ENCODE data around the gene MIOX. TPM values are rescaled to one million over a fixed set of nuclear protein-coding genes. Genes with fewer than 3 reads are reported as not detected.
"Not testable (repeated sequence)": the region's sequence is repeated elsewhere in the genome, so short reads cannot be mapped to it uniquely, and the experiment has no call there.

Gene MIOX
- total RNA-seq, 1 donor from 2014 or later = not detected

DNA sequence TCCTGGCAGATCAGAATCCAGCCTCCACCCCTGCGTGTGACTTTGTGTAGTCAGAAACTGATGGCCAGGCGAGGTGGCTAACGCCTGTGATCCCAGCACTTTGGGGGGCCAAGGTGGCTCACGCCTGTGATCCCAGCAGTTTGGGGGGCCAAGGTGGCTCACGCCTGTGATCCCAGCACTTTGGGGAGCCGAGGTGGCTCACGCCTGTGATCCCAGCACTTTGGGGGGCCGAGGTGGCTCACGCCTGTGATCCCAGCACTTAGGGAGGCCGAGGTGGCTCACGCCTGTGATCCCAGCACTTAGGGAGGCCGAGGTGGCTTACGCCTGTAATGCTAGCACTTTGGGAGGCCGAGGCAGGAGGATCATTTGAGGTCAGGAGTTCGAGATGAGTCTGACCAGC, 26.5 kb downstream of the MIOX start:
- DNase-seq (ENCODE audit: low spot score) = no peak
- ATAC-seq = no peak

DNA sequence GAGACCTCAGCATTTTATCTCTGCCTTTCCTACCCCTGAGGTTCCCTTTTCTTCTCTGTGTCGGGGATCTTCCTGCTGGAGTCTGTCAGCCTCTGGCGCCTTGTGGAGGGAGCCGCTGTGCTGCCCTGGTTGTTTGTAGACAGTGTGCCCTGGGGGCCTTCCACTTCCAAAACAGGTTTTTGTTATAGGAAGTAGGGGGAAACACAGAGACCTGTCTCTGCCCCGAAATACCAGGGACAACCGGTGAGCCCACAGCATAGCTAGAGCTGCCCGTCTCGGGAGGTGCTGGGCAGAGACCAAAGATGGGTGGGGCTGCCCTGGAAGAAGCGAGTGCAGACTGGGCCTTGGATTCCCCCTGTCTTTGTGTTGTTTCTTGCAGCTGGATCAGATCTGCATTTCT, 29.4 kb downstream of the MIOX start:
- DNase-seq (ENCODE audit: low spot score) = no peak
- no peak for ATAC-seq

DNA sequence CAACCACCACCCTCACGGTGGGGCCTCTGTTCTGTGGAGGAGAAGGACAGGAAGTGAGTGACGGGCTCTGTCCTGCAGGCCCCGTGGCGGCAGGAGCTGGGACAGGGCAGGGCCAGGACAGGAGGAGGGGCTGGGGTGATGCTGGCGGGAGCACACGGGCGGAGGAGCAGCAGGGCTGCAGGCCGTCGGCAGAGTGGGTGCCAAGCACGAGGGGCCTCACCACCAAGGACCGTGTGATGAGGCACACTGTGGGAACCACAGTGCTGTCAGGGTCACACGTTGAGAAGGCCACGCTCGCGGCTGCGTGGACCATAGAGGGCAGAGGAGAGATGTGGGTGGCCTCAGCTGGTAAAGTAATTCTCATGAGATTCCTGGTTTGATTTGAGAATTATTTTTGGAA, 30.2 kb downstream of the MIOX start:
- DNase-seq (ENCODE audit: low spot score) = no peak
- no peak for ATAC-seq

DNA sequence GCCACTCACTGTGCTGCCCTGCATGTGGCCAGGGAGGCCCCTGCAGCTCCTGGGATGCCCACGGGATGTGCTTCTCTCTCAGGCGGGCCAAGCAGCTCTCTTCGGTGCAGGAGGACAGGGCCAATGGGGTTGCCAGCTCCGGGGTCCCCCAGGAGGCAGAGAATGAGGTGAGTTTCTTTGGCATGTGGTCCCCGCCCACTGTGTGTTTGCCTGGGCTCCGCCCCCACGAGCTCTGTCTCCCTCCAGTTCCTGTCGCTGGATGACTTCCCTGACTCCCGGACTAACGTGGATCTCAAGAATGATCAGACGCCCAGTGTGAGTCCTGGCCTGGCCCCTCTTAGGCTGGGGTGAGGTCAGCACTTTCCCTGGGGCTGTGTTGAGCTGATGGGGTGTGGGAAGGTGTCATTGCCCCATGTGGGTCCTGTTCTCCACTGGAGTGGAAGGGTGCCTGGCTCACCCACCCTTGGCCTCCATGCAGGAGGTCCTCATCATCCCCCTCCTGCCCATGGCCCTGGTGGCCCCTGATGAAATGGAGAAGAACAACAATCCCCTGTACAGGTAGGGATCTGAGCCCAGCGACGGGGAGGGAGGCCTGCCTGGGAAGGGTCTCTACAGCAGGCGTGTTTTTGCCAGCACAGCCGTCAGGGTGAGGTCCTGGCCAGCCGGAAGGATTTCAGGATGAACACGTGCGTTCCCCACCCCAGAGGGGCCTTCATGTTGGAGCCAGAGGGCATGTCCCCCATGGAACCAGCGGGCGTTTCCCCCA, 31.0 kb downstream of the MIOX start:
- DNase-seq (ENCODE audit: low spot score) = no peak
- ATAC-seq = no peak

DNA sequence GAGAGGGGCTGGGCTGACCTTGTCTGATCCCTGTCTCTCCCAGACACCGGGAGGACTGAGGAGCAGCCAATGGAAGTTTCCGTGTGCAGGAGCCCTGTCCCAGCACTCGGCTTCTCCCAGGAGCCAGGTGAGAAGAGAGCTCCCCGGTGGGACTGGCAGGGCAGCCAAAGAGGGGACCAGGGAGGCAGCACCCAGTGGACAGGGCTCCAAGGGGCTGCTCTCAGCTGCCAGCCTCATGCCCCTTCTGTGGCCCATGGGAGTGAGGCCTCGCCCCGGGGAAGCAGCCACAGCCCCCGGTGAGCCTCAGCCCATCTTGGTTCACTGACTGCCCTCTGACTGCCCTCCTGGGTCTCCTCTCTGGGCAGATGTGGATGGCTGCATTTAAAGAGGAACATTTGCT, 31.9 kb downstream of the MIOX start:
- no peak for DNase-seq (ENCODE audit: low spot score)
- no peak for ATAC-seq

DNA sequence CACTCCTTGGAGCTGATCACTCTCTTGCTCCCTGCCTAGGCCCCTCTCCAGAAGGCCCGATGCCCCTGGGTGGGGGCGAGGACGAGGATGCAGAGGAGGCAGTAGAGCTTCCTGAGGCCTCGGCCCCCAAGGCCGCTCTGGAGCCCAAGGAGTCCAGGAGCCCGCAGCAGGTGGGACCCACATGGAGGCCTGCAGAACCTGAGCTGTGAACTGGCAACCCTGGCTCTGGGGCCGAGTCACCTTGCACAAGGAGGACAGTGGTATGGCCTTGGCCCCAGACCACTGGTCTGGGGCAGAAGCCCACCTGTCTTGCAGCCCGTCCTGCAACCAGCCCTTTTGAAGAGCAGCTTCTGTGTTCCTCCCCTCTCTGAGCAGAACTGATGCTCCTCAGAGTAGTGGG, 32.5 kb downstream of the MIOX start:
- DNase-seq (ENCODE audit: low spot score) (no peak), ATAC-seq (no peak)

DNA sequence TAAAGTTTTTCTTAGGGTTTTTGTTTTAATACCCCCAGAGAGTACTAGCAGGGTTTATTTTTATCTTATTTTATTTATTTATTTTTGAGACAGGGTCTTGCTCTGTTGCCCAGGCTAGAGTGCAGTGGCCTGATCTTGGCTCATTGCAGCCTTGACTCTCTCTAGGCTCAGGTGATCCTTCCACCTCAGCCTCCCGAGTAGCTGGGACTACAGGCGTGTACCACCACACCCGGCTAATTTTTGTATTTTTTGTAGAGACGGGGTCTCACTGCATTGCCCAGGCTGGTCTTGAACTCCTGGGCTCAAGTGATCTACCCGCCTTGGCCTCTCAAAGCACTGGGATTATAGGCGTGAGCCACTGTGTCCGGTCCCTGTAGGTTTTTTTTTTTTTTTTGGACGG, 33.5 kb downstream of the MIOX start:
- not testable (repeated sequence) for ATAC-seq; DNase-seq (ENCODE audit: low spot score)

DNA sequence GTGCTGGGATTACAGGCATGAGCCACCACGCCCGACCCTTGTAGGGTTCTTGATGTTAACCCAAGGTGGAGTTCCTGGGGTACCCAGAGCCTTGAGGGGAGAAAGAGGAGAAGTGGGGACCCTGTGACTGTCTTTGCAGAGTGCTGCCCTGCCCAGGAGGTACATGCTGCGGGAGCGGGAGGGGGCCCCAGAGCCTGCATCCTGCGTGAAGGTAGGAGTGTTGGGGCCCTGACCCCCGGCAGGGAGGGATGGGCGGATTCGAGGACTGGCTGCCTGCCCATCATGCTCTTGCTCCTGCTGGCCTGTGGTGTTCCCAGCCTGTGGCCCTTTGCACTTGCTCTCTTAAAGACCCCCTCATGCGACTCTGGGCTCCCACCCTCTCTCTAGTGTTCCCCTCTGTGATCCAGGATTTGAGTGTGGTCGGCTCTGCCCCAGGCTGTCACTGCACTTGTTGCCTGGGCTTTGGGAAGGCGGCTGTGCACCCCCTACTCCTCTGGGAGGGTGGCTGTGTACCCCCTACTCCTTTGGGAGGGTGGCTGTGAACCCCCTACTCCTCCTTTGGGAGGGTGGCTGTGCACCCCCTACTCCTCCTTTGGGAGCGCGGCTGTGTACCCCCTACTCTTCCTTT, 34.3 kb downstream of the MIOX start:
- no peak for DNase-seq (ENCODE audit: low spot score)
- no peak for ATAC-seq

DNA sequence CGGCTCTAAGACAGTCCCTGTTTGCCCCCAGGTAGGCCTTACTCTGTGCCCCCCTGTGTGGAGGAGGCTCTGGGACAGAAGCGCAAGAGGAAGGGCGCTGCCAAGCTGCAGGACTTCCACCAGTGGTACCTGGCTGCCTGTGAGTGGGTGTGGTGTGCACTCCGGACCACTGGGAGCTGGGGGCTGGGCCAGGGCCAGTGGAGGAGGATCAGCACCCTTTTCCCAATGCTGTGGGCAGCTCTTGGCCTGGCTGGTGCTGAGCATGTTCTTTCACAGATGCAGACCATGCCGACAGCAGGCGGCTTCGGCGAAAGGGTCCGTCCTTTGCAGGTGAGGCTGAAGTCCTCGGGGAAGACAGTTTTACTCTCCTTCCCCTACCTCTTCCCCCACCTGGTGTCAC, 35.1 kb downstream of the MIOX start:
- no peak for ATAC-seq
- no peak for DNase-seq (ENCODE audit: low spot score)

DNA sequence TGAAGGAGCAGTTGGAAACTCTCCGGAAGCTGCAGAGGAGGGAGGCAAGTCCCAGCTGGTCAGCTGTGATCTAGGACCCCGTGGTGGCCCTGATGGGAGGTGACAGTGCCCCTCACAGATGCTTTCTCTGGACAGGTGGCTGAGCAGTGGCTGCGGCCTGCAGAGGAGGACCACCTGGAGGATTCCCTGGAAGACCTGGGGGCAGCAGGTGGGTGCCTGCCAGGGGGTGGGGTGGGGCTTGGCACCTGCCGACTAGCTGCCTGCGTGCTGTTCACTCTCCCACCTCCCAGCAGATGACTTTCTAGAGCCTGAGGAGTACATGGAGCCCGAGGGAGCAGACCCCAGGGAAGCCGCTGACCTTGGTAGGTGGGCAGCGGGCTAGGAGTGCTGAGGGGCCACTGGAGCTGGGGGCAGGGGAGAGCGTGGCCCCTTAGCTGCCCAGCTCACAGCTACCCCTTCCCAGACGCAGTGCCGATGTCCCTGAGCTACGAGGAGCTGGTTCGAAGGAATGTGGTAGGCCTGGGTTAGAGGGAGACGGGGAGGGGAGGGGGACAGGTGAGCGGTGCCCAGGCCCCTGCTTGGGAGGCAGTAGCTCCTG, 35.6 kb downstream of the MIOX start:
- DNase-seq (ENCODE audit: low spot score) = no peak

DNA sequence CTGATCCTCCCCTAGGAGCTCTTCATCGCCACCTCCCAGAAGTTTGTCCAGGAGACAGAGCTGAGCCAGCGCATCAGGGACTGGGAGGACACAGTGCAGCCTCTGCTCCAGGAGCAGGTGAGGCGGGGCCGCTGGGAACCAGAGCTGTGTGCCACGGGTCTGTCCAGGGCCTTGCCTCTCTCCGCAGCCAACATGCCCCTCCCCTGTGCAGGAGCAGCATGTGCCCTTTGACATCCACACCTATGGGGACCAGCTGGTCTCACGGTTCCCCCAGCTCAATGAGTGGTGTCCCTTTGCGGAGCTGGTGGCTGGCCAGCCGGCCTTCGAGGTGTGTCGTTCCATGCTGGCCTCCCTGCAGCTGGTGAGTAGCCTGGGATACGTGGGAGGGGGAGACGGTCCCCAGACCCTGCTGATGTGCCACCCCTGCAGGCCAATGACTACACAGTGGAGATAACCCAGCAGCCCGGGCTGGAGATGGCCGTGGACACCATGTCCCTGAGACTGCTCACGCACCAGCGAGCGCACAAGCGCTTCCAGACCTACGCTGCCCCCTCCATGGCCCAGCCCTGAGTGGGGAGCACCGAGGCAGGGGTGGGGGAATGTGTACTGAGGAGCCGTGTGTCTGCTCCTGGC, 36.3 kb downstream of the MIOX start:
- DNase-seq (ENCODE audit: low spot score) (no peak), ATAC-seq (no peak)

More for the DNA sequence above, 35.6 kb downstream of the MIOX start:
- ATAC-seq = no peak

DNA sequence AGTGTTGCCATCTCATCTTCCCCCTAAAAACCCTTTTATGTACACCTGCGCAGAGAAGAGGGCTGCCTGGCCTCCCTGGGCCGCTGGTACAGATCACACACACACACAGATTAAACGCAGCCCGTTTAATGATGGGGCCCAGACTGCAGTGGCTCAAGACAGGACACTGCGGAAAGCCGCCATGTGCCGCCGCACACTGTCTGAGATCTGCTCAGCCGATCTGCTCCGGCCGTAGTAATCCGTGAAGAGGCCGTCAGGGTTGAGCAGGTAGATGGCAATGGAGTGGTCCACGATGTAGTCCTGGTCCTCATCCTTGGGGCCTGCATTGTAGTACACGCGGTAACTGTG, 36.8 kb downstream of the MIOX start:
- ATAC-seq (no peak), DNase-seq (ENCODE audit: low spot score) (no peak)

DNA sequence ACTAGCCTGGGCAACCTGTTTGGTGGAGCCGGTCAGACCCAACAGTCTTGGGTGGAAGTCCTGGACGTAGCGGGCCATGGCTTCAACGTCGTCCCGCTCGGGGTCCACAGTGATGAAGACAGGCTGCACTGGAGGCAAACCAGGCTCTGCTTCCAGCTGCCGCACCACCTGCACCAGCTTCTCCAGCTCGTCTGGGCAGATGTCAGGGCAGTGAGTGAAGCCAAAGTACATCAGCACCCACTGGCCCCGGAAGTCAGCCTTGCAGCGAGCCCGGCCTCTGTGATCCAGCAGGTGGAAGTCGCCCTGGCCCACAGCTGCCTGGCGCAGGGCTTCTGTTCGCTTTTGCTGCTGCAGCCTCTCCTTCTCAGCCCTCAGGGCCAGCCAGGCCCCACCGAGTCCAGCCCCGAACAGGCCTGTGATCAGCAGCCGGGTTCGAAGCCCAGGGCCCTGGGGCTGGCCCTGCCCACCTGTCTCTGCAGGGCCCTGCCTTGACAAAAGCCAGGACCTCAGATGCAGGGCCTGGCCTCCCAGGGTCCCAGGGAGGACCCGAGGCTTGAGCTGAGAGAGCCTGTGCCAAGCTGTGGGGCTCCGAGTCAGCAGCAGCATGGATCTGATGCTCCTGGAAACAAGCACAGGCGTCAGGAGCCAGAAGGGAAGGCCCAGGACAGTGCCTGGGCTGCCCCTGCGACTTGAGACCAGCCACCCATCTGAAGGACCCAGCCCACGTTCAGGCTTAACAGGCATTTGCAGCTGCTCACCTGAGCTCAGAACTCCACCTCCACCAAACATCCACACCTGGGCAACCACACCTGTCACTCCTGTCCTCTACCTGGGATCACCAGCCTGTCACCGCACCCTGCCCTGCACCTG, 37.4 kb downstream of the MIOX start:
- DNase-seq (ENCODE audit: low spot score) (no peak), ATAC-seq (no peak)

DNA sequence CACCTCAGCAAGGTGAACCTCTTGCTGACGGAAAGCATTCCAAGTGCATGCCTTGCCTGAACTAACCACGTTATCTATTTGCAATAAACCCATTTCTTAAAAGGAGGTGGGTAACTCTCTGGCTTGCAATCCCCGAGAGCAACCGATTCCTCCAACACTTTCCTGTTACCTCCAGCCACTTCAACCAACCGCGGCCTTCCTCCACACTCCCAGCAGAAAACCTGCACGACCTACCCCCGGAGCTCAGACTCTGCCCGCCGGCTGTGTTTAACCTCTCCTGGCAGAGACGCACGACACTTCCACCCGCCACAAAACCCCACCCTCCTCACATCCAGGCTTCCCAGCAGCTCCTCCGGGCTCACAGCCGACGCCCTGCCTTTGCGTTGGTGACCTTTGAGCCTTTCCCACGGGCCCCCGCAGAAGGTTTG, 38.0 kb downstream of the MIOX start:
- DNase-seq (ENCODE audit: low spot score) (no peak), ATAC-seq (no peak)

DNA sequence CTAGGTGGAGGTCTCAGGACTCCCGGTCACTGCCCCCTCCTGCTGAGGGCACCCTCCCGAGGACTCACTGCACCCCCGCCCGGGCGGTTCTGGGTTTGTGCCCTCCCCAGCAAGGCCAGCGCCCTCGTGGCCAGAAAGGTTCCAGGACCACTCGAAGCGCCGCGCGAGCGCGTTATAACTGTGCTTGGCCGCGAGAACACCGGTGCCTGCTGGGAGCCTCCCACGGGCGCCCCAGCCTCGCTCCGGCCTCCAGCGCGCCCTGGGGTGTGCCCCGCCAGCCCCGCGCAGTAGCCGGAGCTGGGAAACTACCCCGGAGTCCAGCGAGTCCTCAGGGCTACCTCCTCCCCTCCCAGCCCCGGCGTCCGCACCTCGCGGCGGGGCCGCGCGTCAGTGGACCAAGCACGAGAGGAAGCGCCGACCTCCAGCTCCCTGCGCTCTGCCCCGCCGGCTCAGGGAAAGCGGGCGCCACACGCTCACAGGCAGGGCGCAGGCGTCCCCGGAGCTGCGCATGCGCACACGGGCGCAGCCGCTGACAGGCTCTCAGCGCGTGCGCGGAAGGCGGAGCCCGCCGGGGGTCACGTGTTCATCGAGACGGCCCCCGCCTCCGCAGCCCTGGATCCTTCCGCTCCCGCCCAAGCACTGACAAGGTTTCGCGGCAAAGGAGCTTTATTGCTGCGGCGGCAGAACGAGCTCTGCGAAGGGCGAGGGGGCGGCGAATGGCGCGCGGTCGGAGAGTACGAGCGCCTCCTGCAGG, 38.6 kb downstream of the MIOX start, which contains the start of gene SCO2:
Gene SCO2 (minus strand): TSS at position 495 of the 754 bp plus-strand sequence. CDS start 1,187 bp downstream, outside the sequence.
- ATAC-seq = peak; percentile 53
- peak; percentile 97 for DNase-seq (ENCODE audit: low spot score)

DNA sequence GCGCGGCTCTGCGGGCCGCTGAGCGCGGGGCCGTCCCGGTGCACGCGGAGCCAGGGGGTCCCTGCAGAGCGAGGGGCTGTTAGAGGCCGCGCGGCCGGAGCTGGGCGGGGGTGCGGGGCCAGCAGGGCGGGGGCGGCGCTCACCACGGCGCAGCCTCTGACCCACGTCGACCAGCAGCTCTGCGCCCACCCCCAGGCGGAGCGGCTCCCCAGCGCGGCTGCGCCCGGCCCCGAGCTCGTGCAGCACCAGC, 39.1 kb downstream of the MIOX start:
- ATAC-seq (peak; percentile 10), DNase-seq (ENCODE audit: low spot score) (no peak)

DNA sequence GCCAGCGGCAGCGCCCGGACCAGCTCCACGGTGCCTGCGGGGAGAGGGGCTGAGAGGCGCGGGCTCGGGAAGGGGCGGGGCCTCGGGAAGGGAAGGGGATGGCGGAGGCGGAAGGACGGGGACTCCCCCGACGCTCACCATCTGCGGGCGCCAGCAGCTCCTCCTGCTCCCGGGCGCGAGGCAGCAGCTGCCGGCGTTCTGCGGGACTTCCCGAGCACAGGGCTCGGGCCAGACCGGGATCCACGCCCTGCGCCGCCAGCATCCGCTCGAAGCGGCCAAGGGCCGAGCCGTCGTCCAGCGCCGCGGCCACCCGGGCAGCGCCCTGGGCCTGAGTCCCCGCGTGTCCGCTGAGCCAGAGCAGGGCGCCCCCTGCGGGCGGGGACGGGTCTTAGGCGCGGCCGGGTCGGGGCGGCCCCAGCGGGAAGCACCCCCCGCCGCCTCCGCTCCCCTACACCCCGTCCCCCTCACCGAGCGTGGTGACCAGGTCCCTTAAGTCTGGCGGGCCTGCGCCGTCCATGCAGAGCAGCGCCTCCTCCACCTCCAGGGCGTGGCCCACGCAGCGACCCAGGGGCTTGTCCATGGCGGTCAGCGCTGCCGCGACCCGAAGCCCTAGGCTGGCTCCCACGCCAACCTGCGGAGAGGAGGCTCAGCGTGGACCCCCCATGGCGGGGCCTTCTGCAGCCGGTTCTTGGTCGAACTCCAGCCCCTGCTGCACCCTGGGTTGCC, 39.6 kb downstream of the MIOX start:
- DNase-seq (ENCODE audit: low spot score) (peak; percentile 84), ATAC-seq (peak; percentile 35)

DNA sequence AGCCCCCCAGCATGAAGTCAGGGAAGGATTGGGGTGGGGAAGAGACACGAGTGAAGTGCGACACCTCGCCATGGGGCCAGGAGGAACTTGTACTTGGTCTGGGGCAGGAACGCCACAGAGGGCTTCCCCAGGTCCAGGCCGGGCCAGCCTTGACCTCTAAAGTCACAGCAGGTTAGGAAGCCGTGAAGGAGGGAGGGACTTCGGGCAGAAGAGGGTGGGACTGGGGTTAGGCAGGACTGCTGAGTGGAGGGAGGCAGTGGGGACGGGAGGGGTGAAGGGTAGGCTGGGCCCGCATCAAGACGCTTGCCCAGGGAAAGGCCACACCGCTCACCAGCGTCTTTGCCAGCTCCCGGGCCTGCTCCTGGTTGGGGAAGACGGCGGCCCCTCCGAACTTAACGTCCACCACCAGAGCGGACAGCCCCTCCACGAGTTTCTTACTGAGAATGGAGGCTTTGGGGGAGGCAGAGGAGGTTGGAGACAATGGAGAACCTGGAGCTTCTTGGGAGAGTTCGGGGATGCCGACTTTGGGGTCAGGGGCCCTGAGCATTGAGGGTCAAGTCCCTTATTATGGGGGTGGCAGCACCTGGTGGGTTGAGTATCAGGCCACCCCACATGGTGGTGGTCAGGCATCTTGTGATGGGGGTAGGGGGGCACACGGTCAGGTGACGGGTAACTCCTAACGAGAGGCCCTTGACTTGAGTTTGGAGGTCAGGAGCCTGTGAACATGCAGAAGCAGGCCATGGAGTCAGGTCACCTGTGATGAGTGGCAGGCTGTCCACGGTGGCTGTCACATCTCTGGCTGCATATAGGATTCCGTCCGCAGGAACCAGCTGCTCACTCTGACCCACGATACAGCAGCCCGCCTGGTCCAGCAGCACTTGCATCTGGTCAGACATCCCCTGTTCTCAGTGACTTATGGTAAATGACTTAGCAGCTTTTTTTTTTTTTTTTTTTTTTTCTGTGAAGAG, 40.5 kb downstream of the MIOX start:
- ATAC-seq = peak; percentile 6
- DNase-seq (ENCODE audit: low spot score) = peak; percentile 75
